ENCODE measurements around the gene CES5A. TPM values are rescaled to one million over a fixed set of nuclear protein-coding genes. Genes with fewer than 3 reads are reported as not detected.

Gene CES5A
- total RNA-seq, 1 donor = not detected

Other genes starting within 250 kb of the CES5A start
- gene SLC6A2, start 219.4 kb downstream of the CES5A start, total RNA-seq = not detected in 2 replicates
- 2.9 and 5.6 TPM in 2 replicates for gene CES1, start 42.3 kb downstream of the CES5A start, total RNA-seq

All from osteoblast (primary cell).